ENCODE data around the gene NEAT1.
A peak's percentile ranks its signal among the peaks of the same experiment; 100 is the strongest.
"Not testable (repeated sequence)": the region's sequence is repeated elsewhere in the genome, so short reads cannot be mapped to it uniquely, and the experiment has no call there.

Gene NEAT1

GRCh38 chr11:65412271-65413076 lies 10.1 kb upstream of the NEAT1 start:
- peaks cover 83% of the 10 kb centered on the region for H3K36me3 Mint-ChIP-seq
- H3K4me3 Mint-ChIP-seq: no peak overlapping the region
- peaks cover 22% of the 10 kb centered on the region for H3K4me1 Mint-ChIP-seq
- peak overlapping the region; percentile 78 for H3K27ac Mint-ChIP-seq
- DNase-seq (ENCODE audit: low spot score in 2 of 2): no peak
- no peaks in the 10 kb centered on the region for H3K9me3 Mint-ChIP-seq
- ATAC-seq: no peak

DNA sequence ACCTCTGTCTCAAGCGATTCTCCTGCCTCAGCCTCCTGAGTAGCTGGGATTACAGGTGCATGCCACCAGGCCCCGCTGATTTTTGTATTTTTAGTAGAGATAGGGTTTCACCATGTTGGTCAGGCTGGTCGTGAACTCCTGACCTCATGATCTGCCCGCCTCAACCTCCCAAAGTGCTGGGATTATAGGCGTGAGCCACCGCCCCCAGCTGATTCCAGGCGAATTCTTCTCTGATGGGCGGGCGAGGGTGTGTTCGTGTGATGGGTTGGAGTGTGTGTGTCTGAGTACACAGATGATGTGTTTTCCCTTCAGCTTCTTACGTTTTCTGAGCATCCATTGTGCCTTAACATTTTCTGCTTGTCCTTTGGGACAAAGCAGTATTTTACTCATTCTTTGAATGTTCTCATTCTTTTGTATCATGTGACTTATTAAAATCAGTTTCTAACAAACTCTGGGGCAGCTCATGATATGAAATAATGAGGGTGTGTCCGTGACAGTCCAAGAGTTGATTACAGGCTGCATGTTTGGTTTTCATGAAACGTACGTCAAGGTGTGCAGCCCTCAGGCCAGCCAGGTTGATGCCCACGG lies 9.4 kb upstream of the NEAT1 start:
- H3K9me3 Mint-ChIP-seq; ATAC-seq; DNase-seq (ENCODE audit: low spot score in 2 of 2); H3K4me3 Mint-ChIP-seq; H3K27ac Mint-ChIP-seq: not testable (repeated sequence)
- Mint-ChIP-seq H3K4me1 (peaks cover 29% of the 10 kb centered on the region), H3K36me3 (peaks cover 83% of the 10 kb centered on the region)

- no peak for ATAC-seq
- peaks cover 44% of the 10 kb centered on the region for H3K4me1 Mint-ChIP-seq
- no peak for DNase-seq (ENCODE audit: low spot score in 2 of 2)
- H3K9me3 Mint-ChIP-seq: no peaks in the 10 kb centered on the region
- peaks cover 83% of the 10 kb centered on the region for H3K36me3 Mint-ChIP-seq
- H3K4me3 Mint-ChIP-seq: peak overlapping the region; percentile 96
- H3K27ac Mint-ChIP-seq: no peak overlapping the region
These were observed 7.7 kb upstream of the NEAT1 start for GRCh38 chr11:65414776-65415498.

GRCh38 chr11:65415499-65416340 lies 6.9 kb upstream of the NEAT1 start:
- ATAC-seq (no peak), DNase-seq (ENCODE audit: low spot score in 2 of 2) (no peak)
- Mint-ChIP-seq H3K9me3 (no peaks in the 10 kb centered on the region), H3K4me3 (peak overlapping the region; percentile 96), H3K36me3 (peaks cover 83% of the 10 kb centered on the region), H3K27ac (peak overlapping the region; percentile 100), H3K4me1 (peaks cover 48% of the 10 kb centered on the region)

GRCh38 chr11:65416341-65416824 lies 6.2 kb upstream of the NEAT1 start:
- Mint-ChIP-seq H3K4me1 (peaks cover 48% of the 10 kb centered on the region), H3K9me3 (no peaks in the 10 kb centered on the region), H3K36me3 (peaks cover 83% of the 10 kb centered on the region), H3K27ac (peak overlapping the region; percentile 100), H3K4me3 (peak overlapping the region; percentile 96)
- peak; percentile 55 for ATAC-seq
- peak; percentile 94 to 97 for DNase-seq (ENCODE audit: low spot score in 2 of 2)

GRCh38 chr11:65416841-65417701 lies 5.5 kb upstream of the NEAT1 start:
- Mint-ChIP-seq H3K27ac (peak overlapping the region; percentile 100), H3K9me3 (no peaks in the 10 kb centered on the region), H3K4me1 (peaks cover 48% of the 10 kb centered on the region), H3K4me3 (peak overlapping the region; percentile 96), H3K36me3 (peaks cover 83% of the 10 kb centered on the region)
- ATAC-seq: no peak
- peak in 1 of 2 donors; percentile 75 for DNase-seq (ENCODE audit: low spot score in 2 of 2)

- peak overlapping the region; percentile 96 for H3K4me3 Mint-ChIP-seq
- DNase-seq (ENCODE audit: low spot score in 2 of 2) (peak in 1 of 2 donors; percentile 83), ATAC-seq (no peak)
- peaks cover 83% of the 10 kb centered on the region for H3K36me3 Mint-ChIP-seq
- peaks cover 55% of the 10 kb centered on the region for H3K4me1 Mint-ChIP-seq
- no peaks in the 10 kb centered on the region for H3K9me3 Mint-ChIP-seq
- H3K27ac Mint-ChIP-seq: peak overlapping the region; percentile 100
These were observed 4.7 kb upstream of the NEAT1 start for GRCh38 chr11:65417702-65418430.

GRCh38 chr11:65418431-65418680 lies 4.2 kb upstream of the NEAT1 start:
- Mint-ChIP-seq H3K4me3 (peak overlapping the region; percentile 96), H3K9me3 (no peaks in the 10 kb centered on the region), H3K36me3 (peaks cover 83% of the 10 kb centered on the region), H3K4me1 (peaks cover 60% of the 10 kb centered on the region), H3K27ac (peak overlapping the region; percentile 100)
- no peak for ATAC-seq
- DNase-seq (ENCODE audit: low spot score in 2 of 2): no peak

DNA sequence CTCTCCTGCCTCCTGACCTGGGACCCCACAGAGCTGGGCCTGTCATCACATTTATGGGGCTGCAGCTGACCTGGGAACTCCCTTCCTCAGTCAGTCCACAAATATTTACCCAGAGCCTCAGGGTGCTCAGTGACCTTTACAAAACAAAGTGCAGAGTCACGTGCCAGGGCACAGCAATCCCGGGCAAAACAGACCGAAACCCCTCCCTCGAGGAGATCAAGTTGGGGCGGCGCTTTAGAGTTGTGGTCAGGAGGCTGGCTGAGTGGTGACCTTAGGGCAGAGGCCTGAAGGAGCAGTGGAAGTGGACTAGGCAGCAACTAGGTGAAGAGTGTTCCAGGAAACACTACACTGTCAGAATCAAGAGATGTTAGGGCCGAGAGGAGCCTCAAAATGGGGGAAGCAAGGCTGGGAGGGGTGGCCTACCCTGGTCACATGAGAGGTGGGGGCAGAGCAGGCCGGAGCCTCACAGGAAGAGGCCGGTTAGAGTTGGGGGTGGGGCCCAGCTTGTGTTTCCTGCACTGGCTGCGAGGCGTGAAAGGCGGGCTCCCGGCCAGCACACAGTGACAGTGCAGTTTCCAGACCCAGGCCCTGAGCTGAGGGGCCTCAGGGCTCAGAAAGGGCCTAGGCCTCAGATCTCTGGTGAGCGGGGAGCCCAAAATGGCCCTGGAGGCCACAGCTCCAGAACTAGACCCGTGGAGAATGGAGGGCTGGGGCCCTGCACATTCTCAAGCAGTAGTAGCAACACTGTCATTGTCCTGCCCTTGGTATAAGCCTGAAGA lies 3.7 kb upstream of the NEAT1 start:
- H3K4me3 Mint-ChIP-seq: peak overlapping the region; percentile 96
- peaks cover 83% of the 10 kb centered on the region for H3K36me3 Mint-ChIP-seq
- DNase-seq (ENCODE audit: low spot score in 2 of 2) (peak; percentile 78 to 94), ATAC-seq (peak; percentile 67)
- peaks cover 64% of the 10 kb centered on the region for H3K4me1 Mint-ChIP-seq
- H3K9me3 Mint-ChIP-seq: no peaks in the 10 kb centered on the region
- H3K27ac Mint-ChIP-seq: peak overlapping the region; percentile 100

GRCh38 chr11:65419460-65419771 lies 3.2 kb upstream of the NEAT1 start:
- ATAC-seq (no peak), DNase-seq (ENCODE audit: low spot score in 2 of 2) (no peak)
- no peaks in the 10 kb centered on the region for H3K9me3 Mint-ChIP-seq
- H3K4me1 Mint-ChIP-seq: peaks cover 70% of the 10 kb centered on the region
- H3K4me3 Mint-ChIP-seq: peak overlapping the region; percentile 96
- peaks cover 85% of the 10 kb centered on the region for H3K36me3 Mint-ChIP-seq
- peak overlapping the region; percentile 100 for H3K27ac Mint-ChIP-seq

DNA sequence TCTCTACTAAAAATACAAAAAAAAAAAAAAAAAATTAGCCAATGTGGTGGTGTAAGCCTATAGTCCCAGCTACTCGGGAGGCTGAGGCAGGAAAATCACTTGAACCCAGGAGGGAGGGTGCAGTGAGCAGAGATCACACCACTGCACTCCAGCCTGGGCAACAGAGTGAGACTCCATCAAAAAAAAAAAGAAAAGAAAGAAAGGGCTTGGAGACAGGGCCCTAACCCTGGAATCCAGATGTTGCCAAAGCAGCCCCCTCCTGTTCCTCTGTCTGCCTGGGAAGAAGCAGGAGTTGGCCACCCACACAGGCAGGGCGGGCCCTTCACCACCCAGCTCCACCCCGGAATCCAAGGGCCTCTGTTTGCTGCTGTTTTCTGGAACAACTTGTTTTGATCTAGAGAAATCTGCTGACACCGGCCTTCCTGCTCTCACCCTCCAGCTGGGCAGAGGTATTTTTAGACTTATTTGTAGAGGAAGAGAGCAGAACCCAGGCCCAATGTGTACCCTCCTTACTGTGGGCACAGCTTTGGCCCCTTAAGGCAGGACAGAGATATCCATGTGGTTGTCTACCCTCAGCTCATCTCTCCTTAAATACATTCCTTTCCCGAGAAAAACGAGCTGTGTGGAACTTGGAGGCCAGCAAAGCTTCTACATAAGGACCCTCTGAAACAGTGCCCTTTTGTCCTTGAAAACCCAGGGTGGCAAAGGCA lies 2.7 kb upstream of the NEAT1 start:
- Mint-ChIP-seq H3K9me3 (no peaks in the 10 kb centered on the region), H3K27ac (peak overlapping the region; percentile 100), H3K4me3 (peak overlapping the region; percentile 96), H3K4me1 (peaks cover 75% of the 10 kb centered on the region), H3K36me3 (peaks cover 85% of the 10 kb centered on the region)
- ATAC-seq (no peak), DNase-seq (ENCODE audit: low spot score in 2 of 2) (peak; percentile 38 to 83)

GRCh38 chr11:65420506-65420905 lies 2.1 kb upstream of the NEAT1 start:
- H3K27ac Mint-ChIP-seq: peak overlapping the region; percentile 100
- H3K4me1 Mint-ChIP-seq: peaks cover 75% of the 10 kb centered on the region

More at GRCh38 chr11:65420506-65420905, 2.1 kb upstream of the NEAT1 start:
- no peak for ATAC-seq
- DNase-seq (ENCODE audit: low spot score in 2 of 2): no peak
- H3K4me3 Mint-ChIP-seq: peak overlapping the region; percentile 96
- peaks cover 87% of the 10 kb centered on the region for H3K36me3 Mint-ChIP-seq
- no peaks in the 10 kb centered on the region for H3K9me3 Mint-ChIP-seq
